Panc1 (cell line): ENCODE measurements around the gene CLK2.

Experiments used
- CTCF ChIP-seq: fragments of 450-650 bp; IDR thresholded peaks from 2 replicates; pipeline ENCODE4 v1.5.1; 2017; ENCODE audit warnings: mild to moderate bottlenecking
- POLR2AphosphoS5 ChIP-seq: IDR thresholded peaks from 2 replicates; pipeline ENCODE4 v1.6.1; 2012; ENCODE audit warnings: mild to moderate bottlenecking, low read depth, low read length, moderate library complexity

- TF ChIP-seq CTCF (no peak), POLR2AphosphoS5 (peak; percentile 74)
Observed at GRCh38 chr1:155255243-155256007, 17.9 kb downstream of the CLK2 start, which contains the start of gene ENTREP3.
